ENCODE measurements around the gene MYDGF. TPM values are rescaled to one million over a fixed set of nuclear protein-coding genes. Genes with fewer than 3 reads are reported as not detected.

The MYDGF gene
- total RNA-seq, 1 experiment from 2014 or later, result 250 TPM

DNA sequence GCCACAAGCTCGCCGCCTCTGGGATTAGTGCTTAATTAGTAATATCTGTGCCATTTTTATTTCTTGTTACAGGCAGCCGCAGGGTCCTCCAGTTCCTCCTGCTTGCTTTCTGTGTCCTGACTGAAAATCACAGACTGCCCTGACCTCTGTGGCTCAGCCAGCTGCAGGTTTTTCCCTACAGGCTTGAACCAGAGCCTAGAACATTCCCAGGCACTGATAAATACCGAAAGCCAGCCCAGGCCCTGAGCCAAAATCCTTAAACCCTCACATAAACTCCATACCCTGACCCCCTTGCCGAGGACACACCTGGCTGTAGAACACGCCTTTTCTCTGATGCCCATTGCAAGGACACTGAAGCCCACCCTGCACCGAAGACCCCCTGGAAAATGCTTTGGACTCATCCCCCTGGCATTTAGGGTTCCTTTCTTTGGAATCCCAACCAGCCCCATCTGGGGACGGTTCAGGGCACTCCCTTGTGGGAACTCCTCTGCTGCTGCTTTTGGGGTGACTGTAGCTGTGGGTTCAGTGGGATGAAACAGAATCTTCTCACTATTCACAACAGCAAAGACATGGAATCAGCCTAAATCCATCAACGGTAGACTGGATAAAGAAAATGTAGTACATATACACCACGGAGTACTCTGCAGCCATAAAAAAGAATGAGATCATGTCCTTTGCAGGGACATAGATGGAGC is 38.0 kb upstream of the MYDGF start:
- Histone ChIP-seq H3K27ac (no peak overlapping the region), H3K27me3 (replicated peaks) (no peaks in the 10 kb centered on the region), H3K4me3 (no peak overlapping the region), H3K36me3 (peaks cover 83% of the 10 kb centered on the region), H3K4me1 (replicated peaks) (peaks cover 34% of the 10 kb centered on the region), H3K9me3 (replicated peaks) (no peaks in the 10 kb centered on the region)
- no peak for DNase-seq (ENCODE audit: low read depth in 1 of 2, low spot score in 2 of 2)

DNA sequence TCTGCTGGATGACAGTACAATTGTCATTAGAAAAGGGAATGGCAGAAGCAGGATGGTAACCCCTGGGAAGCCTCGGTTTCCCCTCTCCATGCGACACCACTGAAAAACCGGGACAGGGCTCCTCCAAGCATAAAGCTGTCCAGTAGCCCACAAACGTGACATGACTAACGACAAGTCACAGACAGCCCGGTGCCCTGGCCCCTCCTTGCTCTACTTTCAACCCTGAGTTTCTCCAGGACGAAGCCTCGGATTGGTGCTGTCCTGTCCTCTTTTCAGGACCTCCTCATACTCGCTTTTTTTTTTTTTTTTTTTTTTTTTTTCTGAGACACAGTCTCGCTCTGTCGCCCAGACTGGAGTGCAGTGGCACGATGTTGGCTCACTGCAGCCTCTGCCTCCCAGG is 37.2 kb upstream of the MYDGF start:
- peaks cover 82% of the 10 kb centered on the region for H3K36me3 ChIP-seq
- no peaks in the 10 kb centered on the region for H3K9me3 ChIP-seq (replicated peaks)
- H3K27me3 ChIP-seq (replicated peaks), result no peaks in the 10 kb centered on the region
- H3K4me3 ChIP-seq, result no peak overlapping the region
- no peak for DNase-seq (ENCODE audit: low read depth in 1 of 2, low spot score in 2 of 2)
- H3K27ac ChIP-seq, result no peak overlapping the region
- peaks cover 28% of the 10 kb centered on the region for H3K4me1 ChIP-seq (replicated peaks)

DNA sequence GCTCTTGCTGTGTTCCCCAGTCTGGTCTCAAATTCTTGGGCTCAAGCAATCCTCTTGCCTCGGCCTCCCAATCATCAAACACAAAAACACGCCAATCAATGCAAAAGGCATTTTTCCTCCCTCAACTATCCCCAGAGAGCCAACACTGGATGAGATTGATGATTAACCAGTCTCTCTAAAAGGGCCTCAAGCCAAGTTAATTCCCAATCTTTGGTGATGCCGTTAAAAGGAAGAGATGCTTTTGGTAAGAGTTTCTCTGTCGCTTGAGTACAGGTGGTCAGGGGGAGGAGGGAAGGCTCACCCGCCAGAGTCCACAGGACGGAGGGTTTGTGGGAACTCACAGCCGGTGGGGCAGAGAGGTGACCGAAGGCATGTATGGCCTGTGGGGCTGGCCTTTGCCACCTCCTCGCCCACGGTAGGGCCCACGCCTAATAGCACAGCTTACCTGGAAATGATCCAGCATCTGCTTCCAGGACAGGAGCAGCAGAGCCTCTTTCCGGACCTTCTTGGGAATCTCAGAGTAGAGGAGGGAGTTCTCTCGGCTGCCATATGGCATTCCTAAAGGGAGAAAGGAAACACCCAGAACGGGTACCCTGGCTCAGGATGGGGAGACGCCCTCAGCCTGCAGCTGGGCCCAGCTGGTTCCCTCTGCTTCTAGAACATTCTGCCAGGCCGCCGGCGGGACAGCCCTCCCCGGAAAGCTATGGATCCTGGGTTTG is 35.4 kb upstream of the MYDGF start:
- no peak for DNase-seq (ENCODE audit: low read depth in 1 of 2, low spot score in 2 of 2)
- H3K36me3 ChIP-seq, result peaks cover 82% of the 10 kb centered on the region
- no peaks in the 10 kb centered on the region for H3K27me3 ChIP-seq (replicated peaks)
- H3K4me1 ChIP-seq (replicated peaks), result peaks cover 28% of the 10 kb centered on the region
- H3K9me3 ChIP-seq (replicated peaks), result no peaks in the 10 kb centered on the region
- H3K27ac ChIP-seq, result no peak overlapping the region
- H3K4me3 ChIP-seq, result no peak overlapping the region

DNA sequence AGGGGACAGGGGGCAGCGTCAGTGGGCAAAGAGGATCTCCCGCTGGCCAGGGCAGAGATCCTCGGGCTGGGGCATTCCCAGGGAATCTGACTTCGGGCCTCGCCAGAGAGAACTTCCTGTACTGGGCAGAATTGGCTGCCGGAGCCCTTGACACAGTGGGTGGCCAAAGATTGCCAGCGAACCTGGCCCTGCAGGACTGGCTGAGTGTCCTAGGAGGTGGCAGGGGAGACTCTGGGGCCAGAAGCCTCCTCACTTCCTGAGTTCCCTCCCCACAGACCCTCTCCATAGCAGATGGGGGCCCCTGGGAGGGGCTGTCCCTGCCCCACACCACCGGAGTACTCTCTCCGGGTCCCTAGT is 34.2 kb upstream of the MYDGF start:
- peaks cover 82% of the 10 kb centered on the region for H3K36me3 ChIP-seq
- H3K9me3 ChIP-seq (replicated peaks), result no peaks in the 10 kb centered on the region
- peak overlapping the region; percentile 53 for H3K27ac ChIP-seq
- H3K4me3 ChIP-seq, result no peak overlapping the region
- no peaks in the 10 kb centered on the region for H3K27me3 ChIP-seq (replicated peaks)
- H3K4me1 ChIP-seq (replicated peaks), result peaks cover 22% of the 10 kb centered on the region
- DNase-seq (ENCODE audit: low read depth in 1 of 2, low spot score in 2 of 2), result peak; percentile 66 to 82

DNA sequence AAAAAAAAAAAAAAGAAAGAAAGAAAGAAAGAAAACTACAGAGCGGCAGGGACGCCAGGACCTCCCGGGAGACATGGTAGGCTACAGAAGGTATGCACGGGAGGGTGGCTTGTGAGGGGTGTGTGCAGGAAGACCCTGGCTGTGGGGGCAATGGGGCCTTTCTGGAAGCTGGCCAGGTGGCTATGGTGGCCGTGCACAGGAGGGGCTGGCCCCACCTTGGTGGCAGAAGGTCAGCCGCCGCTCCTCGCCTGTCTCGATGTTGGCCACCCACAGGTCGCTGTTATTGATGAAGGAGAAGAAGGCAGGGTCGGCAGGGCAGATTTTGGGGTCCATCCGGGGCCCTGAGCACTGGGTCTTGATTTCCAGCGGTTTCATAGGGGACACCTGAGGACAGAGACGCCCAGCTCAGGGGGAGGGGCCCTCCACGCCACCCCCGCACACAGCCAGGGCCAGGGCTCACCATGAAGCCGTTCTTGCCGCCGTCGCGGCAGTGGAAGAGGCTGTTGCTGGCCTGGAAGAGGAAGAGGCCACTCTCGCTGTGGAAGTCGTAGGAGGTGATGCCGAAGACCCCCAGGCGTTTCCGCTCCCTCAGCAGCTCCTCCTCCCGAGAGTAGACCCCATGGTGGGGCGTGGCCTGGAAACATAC is 33.7 kb upstream of the MYDGF start:
- Histone ChIP-seq H3K36me3 (peaks cover 81% of the 10 kb centered on the region), H3K27me3 (replicated peaks) (no peaks in the 10 kb centered on the region), H3K27ac (peak overlapping the region; percentile 53), H3K9me3 (replicated peaks) (no peaks in the 10 kb centered on the region), H3K4me1 (replicated peaks) (peaks cover 22% of the 10 kb centered on the region), H3K4me3 (no peak overlapping the region)
- DNase-seq (ENCODE audit: low read depth in 1 of 2, low spot score in 2 of 2), result no peak

DNA sequence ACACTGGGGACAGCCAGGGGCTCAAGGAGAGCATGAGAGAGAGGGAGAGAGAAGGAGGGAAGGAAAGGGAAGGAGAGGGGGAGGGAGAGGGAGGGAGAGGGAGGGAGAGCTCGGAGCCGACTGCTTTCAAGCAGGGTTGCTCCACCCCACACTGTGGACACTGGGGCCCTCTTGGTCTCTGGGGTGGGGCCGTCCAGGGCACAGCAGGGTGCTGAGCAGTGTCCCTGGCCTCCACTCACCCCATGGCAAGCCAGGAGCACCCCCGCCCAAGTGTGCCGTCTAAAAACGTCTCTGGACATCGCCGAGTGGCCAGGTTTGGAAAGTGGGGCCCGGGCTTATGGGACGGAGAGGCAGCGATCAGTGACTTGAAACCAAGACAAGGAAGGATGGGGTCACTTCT is 32.6 kb upstream of the MYDGF start:
- no peak for DNase-seq (ENCODE audit: low read depth in 1 of 2, low spot score in 2 of 2)
- Histone ChIP-seq H3K36me3 (peaks cover 81% of the 10 kb centered on the region), H3K9me3 (replicated peaks) (no peaks in the 10 kb centered on the region), H3K27me3 (replicated peaks) (no peaks in the 10 kb centered on the region), H3K4me3 (no peak overlapping the region), H3K27ac (no peak overlapping the region), H3K4me1 (replicated peaks) (peaks cover 27% of the 10 kb centered on the region)

DNA sequence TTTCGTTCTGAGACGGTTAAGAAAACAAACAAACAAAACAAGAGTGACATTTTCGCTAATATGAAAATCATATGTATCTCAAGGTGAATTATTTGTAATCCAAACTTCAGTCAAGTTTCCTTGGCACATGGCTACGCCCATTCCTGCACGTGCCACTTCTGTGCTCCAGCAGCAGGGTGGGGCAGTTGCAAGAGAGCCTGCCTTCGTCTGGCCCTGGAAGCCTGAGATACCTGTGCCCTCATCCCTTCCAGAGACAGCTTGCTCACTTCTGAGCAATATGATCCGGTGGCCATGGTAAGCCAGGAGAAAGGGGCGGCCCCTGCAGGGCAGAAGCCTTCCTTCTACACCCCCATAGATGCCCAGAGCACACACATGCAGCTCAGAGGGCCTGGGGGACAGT is 31.4 kb upstream of the MYDGF start:
- H3K4me3 ChIP-seq, result no peak overlapping the region
- H3K9me3 ChIP-seq (replicated peaks), result no peaks in the 10 kb centered on the region
- H3K27ac ChIP-seq, result no peak overlapping the region
- H3K27me3 ChIP-seq (replicated peaks), result no peaks in the 10 kb centered on the region
- peaks cover 39% of the 10 kb centered on the region for H3K4me1 ChIP-seq (replicated peaks)
- DNase-seq (ENCODE audit: low read depth in 1 of 2, low spot score in 2 of 2), result no peak
- peaks cover 83% of the 10 kb centered on the region for H3K36me3 ChIP-seq

DNA sequence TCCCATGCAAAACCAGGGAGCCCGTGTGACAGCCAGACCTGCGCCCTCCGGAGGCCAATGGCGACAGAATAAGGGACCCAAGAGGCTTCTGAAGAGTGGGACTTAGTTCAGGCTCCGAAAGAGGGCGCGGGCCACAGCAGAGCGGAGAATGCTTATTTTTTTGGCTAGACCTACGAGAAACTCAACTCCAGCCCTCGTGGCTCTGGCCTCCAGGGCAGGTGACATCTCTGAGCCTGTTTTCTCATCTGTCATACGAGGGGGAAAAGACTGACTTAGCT is 30.5 kb upstream of the MYDGF start:
- DNase-seq (ENCODE audit: low read depth in 1 of 2, low spot score in 2 of 2), result no peak
- H3K36me3 ChIP-seq, result peaks cover 86% of the 10 kb centered on the region
- H3K4me3 ChIP-seq, result no peak overlapping the region
- H3K27ac ChIP-seq, result no peak overlapping the region
- H3K4me1 ChIP-seq (replicated peaks), result peaks cover 45% of the 10 kb centered on the region
- no peaks in the 10 kb centered on the region for H3K9me3 ChIP-seq (replicated peaks)
- H3K27me3 ChIP-seq (replicated peaks), result no peaks in the 10 kb centered on the region

DNA sequence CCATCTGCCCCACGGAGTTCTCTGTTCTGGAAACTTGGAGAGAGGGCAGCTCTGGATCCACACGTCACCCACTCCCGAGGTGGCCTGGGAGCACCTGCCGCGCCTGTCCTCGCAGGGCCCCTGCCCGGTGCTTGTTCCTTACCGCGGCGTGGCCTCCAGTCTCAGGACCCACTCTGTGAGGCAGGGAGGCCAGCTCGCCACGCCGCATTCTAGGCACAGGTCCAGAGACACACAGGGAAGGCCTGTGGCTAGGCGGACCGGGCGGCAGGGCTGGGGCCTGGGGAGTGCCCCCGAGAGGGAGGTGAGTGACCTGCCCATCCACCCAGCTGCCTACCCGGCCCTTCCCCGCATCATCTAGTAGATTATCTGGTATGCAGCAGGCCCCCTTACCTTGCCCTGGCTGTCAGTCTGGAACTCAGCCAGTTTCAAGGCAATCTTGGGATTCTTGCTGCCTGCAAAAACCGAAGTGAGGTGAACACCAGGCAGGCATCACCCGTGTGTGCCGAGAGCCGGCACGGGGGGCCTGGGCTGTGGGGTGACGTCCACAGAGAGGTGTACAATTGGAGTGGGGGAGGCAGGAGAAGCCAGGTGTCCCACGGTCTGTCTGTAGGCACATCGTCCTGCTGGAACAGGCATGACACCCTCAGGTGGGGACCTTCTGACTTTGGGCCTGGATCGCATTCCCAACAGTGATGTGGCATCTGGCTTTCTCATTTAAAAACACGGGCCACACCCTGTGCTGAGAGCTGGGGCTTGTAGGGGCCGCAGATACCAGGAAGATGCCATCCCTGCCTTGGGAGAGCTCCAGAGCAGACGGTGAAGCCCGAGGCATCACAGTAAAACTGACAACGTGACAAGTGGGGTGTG is 29.9 kb upstream of the MYDGF start:
- H3K4me1 ChIP-seq (replicated peaks), result peaks cover 44% of the 10 kb centered on the region
- DNase-seq (ENCODE audit: low read depth in 1 of 2, low spot score in 2 of 2), result no peak
- H3K36me3 ChIP-seq, result peaks cover 86% of the 10 kb centered on the region
- no peaks in the 10 kb centered on the region for H3K9me3 ChIP-seq (replicated peaks)
- H3K27me3 ChIP-seq (replicated peaks), result no peaks in the 10 kb centered on the region
- H3K4me3 ChIP-seq, result no peak overlapping the region
- no peak overlapping the region for H3K27ac ChIP-seq

DNA sequence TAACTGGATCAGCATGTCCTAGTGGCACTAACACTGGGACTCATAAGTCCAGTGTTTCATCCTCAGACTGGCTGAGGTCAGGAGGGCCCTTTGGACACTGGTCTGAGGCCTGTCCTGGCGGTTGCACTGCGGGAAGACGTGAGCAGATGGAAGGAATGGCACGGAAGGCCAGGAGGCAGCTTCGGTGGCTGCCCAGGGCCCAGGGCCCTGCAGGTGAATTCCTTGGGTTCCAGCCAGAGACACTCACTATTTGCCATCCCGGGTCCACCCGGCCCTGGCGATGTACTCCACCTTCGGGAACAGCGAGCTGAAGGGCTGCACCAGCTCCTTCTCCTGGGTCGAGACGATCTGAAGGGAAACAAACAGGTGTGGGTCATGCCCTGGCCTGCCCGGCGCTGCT is 27.2 kb upstream of the MYDGF start:
- Histone ChIP-seq H3K27me3 (replicated peaks) (no peaks in the 10 kb centered on the region), H3K36me3 (peaks cover 94% of the 10 kb centered on the region), H3K4me3 (no peak overlapping the region), H3K9me3 (replicated peaks) (no peaks in the 10 kb centered on the region), H3K27ac (peak overlapping the region; percentile 42), H3K4me1 (replicated peaks) (peaks cover 45% of the 10 kb centered on the region)
- no peak for DNase-seq (ENCODE audit: low read depth in 1 of 2, low spot score in 2 of 2)

DNA sequence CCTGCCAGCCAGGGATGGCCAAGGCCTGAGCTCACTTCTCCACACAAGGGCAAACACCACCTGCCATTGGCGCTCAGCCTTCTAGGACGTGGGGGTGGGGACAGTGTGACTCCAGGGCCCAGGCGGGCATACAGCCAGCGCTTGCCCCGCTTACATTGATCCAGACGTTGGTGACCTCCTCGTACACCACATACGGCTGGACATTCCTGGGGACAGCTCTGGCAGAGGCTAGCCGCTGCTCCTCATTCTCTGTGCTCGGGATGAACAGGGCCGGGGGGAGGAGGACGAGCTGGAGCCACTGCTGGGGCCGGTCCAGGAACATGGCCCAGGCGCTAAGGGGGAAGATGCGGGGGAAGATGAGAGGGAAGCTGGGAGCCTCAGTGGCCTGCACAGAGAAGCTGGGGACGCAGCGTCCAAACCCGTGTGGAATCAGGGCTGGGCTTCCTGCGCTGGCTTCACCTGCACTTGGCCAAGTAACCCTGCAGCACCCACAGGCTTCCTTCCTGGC is 25.1 kb upstream of the MYDGF start:
- DNase-seq (ENCODE audit: low read depth in 1 of 2, low spot score in 2 of 2), result no peak
- Histone ChIP-seq H3K4me3 (no peak overlapping the region), H3K27me3 (replicated peaks) (no peaks in the 10 kb centered on the region), H3K27ac (peak overlapping the region; percentile 27; the same call in 1 of the 2 replicates), H3K9me3 (replicated peaks) (no peaks in the 10 kb centered on the region), H3K4me1 (replicated peaks) (peaks cover 45% of the 10 kb centered on the region), H3K36me3 (peaks cover 90% of the 10 kb centered on the region)

DNA sequence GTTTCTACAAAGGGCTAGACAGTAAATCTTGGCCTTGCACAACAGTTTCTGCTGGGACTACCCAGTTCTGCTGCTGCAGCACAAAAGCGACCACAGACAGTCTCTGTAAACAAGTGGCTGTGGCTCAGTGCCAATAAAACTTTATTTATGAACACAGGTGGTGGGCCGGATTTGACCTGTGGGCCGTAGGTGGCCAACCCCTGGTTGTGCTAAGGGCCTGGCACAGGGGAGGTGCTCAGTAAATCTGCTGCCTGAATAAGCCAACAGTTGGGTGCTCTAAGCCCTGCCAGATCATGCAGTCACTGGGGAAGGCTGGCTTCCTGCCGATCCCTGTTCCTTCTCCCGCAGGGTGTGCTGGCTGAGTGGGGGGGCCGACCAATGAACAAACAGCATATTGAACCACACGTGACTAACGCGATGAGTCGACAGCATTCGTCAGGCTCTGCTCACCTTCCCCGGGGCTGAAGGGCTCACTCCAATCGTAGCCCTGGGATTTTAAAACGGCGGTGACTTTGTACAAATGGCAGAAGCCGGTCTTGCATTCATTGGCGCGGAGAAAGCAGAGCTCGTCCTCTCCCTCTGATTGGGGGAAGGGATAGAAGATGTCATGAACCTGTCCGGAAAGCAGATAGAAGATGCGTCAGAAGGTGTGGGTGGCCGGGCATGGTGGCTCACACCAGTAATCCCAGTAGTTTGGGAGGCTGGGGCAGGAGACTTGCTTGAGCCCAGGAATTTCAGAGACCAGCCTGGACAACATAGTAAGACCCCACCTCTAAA is 24.3 kb upstream of the MYDGF start:
- peaks cover 45% of the 10 kb centered on the region for H3K4me1 ChIP-seq (replicated peaks)
- H3K27me3 ChIP-seq (replicated peaks), result no peaks in the 10 kb centered on the region
- no peaks in the 10 kb centered on the region for H3K9me3 ChIP-seq (replicated peaks)
- H3K36me3 ChIP-seq, result peaks cover 90% of the 10 kb centered on the region
- no peak overlapping the region for H3K4me3 ChIP-seq
- H3K27ac ChIP-seq, result peak overlapping the region; percentile 41
- DNase-seq (ENCODE audit: low read depth in 1 of 2, low spot score in 2 of 2), result peak; percentile 80 to 93
